Erythroblast (primary cell): ENCODE results near the gene PHEX.

Source experiments
- GATA1 ChIP-seq: IDR thresholded peaks from 2 replicates; pipeline ENCODE4 v1.6.1; 2011; ENCODE audit warnings: low read depth, mild to moderate bottlenecking, control low read depth, low read length, moderate library complexity
- POLR2A ChIP-seq: IDR thresholded peaks from 2 replicates; pipeline ENCODE4 v1.6.1; 2011; ENCODE audit warnings: mild to moderate bottlenecking, low read length

DNA sequence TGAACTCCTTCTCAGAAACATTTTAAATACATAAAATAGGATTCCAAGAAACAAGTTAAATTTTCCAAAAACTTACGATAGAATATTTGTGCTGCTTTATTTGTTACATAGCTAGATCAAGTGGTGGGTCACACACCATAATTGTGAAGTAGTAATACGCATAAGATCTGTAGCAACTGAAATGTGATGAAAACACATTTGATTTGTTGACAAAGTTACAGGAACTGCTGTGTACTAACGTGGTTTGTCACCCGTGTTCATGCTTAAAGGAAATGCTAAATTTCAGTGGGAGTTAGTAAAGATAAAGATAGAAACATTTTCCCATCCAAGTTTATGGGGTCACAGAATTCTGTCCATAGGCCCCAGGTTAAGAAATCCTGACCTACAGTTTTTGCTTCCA is 34.1 kb upstream of the PHEX start:
- TF ChIP-seq POLR2A, result no peak
- TF ChIP-seq GATA1, result no peak
